K562 (cell line): ENCODE results near the gene SKIDA1. TPM values are rescaled to one million over a fixed set of nuclear protein-coding genes. Genes with fewer than 3 reads are reported as not detected.

Experiments
- ARID1B ChIP-seq: fragments of 450-650 bp; IDR thresholded peaks from 2 replicates; pipeline ENCODE4 v1.6.1; 2016; ENCODE audit warnings: antibody characterized with exemption, mild to moderate bottlenecking, inconsistent platforms
- HNRNPLL ChIP-seq: fragments of 200-400 bp; formaldehyde crosslinking; IDR thresholded peaks from 2 replicates; pipeline ENCODE4 v1.6.1; 2017; ENCODE audit warnings: low read length, low read depth, mild to moderate bottlenecking; ENCODE audit not compliant: poor library complexity, severe bottlenecking
- KDM5B ChIP-seq: fragments of 200-600 bp; sonication (generic); IDR thresholded peaks from 2 replicates; pipeline ENCODE4 v1.6.1; 2012; ENCODE audit warnings: low read depth, mild to moderate bottlenecking, moderate library complexity, low read length, control low read depth, inconsistent platforms; ENCODE audit not compliant: insufficient replicate concordance
- MCM3 ChIP-seq: fragments of 450-650 bp; IDR thresholded peaks from 2 replicates; pipeline ENCODE4 v1.6.1; 2016
- SAFB2 ChIP-seq: fragments of 200-400 bp; formaldehyde crosslinking; IDR thresholded peaks from 2 replicates; pipeline ENCODE4 v1.6.1; 2018; ENCODE audit warnings: borderline replicate concordance, low read length, low read depth, moderate library complexity; ENCODE audit not compliant: severe bottlenecking
- ZNF263 ChIP-seq: sonication (generic); formaldehyde crosslinking; IDR thresholded peaks from 2 replicates; pipeline ENCODE4 v1.8.0; 2022; ENCODE audit warnings: mild to moderate bottlenecking, missing genetic modification reagents, borderline replicate concordance
- ZSCAN32 ChIP-seq: fragments of 450-650 bp; formaldehyde crosslinking; IDR thresholded peaks from 2 replicates; pipeline ENCODE4 v1.4.0; 2020; ENCODE audit warnings: mild to moderate bottlenecking, moderate library complexity
- polyA plus RNA-seq, 8 experiments: library from polyadenylated mRNA; depleted of rRNA in 4 of 8; stranded (reverse) in 5 of 8; unstranded in 3 of 8; fragments of >200 nt; fragmentation: Nextera tagmentation in 2 of 8; fragmentation: Illumina TruSeq in 1 of 8; extraction: Ambion mirVana in 2 of 8; extraction: Trizol in 1 of 8; gene quantifications; 2 replicates each; pipeline versions ENCODE4 v1.2.1 to v1.2.3, GENCODE V29; 2011 to 2014; ENCODE audit warnings: inconsistent platforms in 1 of 8, missing spikeins in 1 of 8
- total RNA-seq, 7 experiments: library from RNA; depleted of rRNA in 6 of 7; stranded (reverse); fragments of >200 nt in 6 of 7; fragmentation: Illumina TruSeq in 2 of 7; extraction: Trizol in 2 of 7; gene quantifications; 2 replicates each; pipeline versions ENCODE4 v1.2.1 to v1.2.3, GENCODE V29; 2011 to 2021; ENCODE audit warnings: low replicate concordance in 1 of 7
- TF ChIP-seq, protein P1 (sequence below), 2 experiments: IDR thresholded peaks; 2 replicates each; pipeline ENCODE4 v1.6.1; 2012; ENCODE audit warnings: improper control_type of control experiment in 2 of 2, low read depth in 2 of 2, low read length in 2 of 2, borderline replicate concordance in 1 of 2
- TF ChIP-seq, protein P2 (sequence below): IDR thresholded peaks from 2 replicates; pipeline ENCODE4 v1.6.1; 2016; ENCODE audit warnings: missing genetic modification characterization, missing compliant biosample characterization
- TF ChIP-seq, protein P3 (sequence below): fragments of 250-450 bp; sonication (Bioruptor Pico); IDR thresholded peaks from 2 replicates; pipeline ENCODE4 v1.4.0; 2020; ENCODE audit warnings: mild to moderate bottlenecking, moderate library complexity, borderline replicate concordance
- TF ChIP-seq, protein P4 (sequence below): sonication (generic); formaldehyde crosslinking; IDR thresholded peaks from 2 replicates; pipeline ENCODE4 v1.8.0; 2022; ENCODE audit warnings: missing genetic modification reagents, mild to moderate bottlenecking, moderate library complexity, borderline replicate concordance

The SKIDA1 gene
- total and polyA plus RNA-seq, 9 of the 15 experiments (the other 6 are each of a cell fraction or from before 2014, with no cell fraction given), result 0.05 to 1.1 (median 0.42) TPM

DNA sequence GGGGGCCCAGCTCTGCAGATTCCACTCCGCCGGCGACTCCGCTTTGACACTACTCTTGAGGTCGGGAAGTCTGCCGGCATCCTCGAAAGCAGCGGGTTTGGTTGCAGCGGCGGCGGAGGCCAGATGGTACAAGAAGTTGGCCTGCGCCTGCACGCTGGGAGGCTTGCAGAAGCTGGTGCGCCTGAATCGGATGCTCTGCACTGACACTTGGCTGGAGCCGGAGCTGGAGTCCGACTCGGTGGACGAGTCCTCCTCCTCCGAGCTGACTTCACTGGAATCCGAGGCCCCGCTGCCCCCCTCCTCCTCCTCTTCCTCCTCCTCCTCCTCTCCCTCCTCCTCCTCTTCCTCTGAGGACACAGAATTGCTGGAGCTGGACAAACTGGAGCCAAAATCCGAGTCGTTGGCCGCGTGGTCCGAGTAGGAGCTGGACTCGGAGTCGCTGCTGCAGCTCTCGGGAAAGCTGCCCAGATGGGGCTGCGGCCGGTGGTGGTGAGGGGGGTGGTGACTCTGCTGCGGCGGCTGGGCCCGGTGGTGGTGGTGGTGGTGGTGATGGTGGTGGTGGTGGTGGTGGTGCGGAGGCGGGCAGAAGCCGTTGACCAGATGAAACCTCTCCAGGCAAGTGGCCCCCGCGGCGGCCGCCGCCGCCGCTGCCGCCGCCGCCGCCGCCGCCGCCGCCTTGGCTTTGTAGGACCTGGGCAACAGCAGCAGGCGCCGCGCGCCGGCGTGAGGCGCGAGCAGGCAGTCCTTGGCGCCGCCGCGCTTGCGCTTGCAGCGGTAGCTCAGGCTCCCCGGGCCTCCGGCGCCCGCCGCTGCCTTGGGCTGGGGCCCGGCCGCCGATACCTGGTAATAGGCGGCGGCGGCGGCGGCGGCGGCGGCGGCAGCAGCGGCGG, 9.0 kb downstream of the SKIDA1 start (continued):
- TF ChIP-seq, protein P1, sequence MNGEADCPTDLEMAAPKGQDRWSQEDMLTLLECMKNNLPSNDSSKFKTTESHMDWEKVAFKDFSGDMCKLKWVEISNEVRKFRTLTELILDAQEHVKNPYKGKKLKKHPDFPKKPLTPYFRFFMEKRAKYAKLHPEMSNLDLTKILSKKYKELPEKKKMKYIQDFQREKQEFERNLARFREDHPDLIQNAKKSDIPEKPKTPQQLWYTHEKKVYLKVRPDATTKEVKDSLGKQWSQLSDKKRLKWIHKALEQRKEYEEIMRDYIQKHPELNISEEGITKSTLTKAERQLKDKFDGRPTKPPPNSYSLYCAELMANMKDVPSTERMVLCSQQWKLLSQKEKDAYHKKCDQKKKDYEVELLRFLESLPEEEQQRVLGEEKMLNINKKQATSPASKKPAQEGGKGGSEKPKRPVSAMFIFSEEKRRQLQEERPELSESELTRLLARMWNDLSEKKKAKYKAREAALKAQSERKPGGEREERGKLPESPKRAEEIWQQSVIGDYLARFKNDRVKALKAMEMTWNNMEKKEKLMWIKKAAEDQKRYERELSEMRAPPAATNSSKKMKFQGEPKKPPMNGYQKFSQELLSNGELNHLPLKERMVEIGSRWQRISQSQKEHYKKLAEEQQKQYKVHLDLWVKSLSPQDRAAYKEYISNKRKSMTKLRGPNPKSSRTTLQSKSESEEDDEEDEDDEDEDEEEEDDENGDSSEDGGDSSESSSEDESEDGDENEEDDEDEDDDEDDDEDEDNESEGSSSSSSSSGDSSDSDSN (IDR thresholded peaks at IDR 0.05; ENCODE audit: borderline replicate concordance in 1 of 2, low read depth in 2 of 2, low read length in 2 of 2), result peak; percentile 74 to 87; a peak in 1 of 4 replicates
- TF ChIP-seq, protein P2, sequence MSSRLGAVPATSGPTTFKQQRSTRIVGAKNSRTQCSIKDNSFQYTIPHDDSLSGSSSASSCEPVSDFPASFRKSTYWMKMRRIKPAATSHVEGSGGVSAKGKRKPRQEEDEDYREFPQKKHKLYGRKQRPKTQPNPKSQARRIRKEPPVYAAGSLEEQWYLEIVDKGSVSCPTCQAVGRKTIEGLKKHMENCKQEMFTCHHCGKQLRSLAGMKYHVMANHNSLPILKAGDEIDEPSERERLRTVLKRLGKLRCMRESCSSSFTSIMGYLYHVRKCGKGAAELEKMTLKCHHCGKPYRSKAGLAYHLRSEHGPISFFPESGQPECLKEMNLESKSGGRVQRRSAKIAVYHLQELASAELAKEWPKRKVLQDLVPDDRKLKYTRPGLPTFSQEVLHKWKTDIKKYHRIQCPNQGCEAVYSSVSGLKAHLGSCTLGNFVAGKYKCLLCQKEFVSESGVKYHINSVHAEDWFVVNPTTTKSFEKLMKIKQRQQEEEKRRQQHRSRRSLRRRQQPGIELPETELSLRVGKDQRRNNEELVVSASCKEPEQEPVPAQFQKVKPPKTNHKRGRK (tag), result no peak
- TF ChIP-seq MCM3, result no peak
- TF ChIP-seq ARID1B, result 0 out of 2 replicates have a peak, but pooled peaks have one; percentile 5
- no peak for TF ChIP-seq ZSCAN32 (CRISPR knock-in tag)
- no peak for TF ChIP-seq SAFB2
- TF ChIP-seq, protein P3, sequence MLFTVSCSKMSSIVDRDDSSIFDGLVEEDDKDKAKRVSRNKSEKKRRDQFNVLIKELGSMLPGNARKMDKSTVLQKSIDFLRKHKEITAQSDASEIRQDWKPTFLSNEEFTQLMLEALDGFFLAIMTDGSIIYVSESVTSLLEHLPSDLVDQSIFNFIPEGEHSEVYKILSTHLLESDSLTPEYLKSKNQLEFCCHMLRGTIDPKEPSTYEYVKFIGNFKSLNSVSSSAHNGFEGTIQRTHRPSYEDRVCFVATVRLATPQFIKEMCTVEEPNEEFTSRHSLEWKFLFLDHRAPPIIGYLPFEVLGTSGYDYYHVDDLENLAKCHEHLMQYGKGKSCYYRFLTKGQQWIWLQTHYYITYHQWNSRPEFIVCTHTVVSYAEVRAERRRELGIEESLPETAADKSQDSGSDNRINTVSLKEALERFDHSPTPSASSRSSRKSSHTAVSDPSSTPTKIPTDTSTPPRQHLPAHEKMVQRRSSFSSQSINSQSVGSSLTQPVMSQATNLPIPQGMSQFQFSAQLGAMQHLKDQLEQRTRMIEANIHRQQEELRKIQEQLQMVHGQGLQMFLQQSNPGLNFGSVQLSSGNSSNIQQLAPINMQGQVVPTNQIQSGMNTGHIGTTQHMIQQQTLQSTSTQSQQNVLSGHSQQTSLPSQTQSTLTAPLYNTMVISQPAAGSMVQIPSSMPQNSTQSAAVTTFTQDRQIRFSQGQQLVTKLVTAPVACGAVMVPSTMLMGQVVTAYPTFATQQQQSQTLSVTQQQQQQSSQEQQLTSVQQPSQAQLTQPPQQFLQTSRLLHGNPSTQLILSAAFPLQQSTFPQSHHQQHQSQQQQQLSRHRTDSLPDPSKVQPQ, result no peak
- TF ChIP-seq HNRNPLL, result peak; percentile 72
- TF ChIP-seq, protein P4, sequence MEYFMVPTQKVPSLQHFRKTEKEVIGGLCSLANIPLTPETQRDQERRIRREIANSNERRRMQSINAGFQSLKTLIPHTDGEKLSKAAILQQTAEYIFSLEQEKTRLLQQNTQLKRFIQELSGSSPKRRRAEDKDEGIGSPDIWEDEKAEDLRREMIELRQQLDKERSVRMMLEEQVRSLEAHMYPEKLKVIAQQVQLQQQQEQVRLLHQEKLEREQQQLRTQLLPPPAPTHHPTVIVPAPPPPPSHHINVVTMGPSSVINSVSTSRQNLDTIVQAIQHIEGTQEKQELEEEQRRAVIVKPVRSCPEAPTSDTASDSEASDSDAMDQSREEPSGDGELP (CRISPR knock-in tag), result peak; percentile 15; the same call in 1 of the 2 replicates
- peak; percentile 97 for TF ChIP-seq ZNF263
- TF ChIP-seq KDM5B, result peak; percentile 58
